Measurements from ENCODE around the gene LRRFIP1. TPM values are rescaled to one million over a fixed set of nuclear protein-coding genes. Genes with fewer than 3 reads are reported as not detected.

Gene LRRFIP1
- total and polyA plus RNA-seq, 2 donors (not counting 3 experiments of a cell fraction or from before 2014, with no cell fraction given), result 39.2 to 179 TPM

DNA sequence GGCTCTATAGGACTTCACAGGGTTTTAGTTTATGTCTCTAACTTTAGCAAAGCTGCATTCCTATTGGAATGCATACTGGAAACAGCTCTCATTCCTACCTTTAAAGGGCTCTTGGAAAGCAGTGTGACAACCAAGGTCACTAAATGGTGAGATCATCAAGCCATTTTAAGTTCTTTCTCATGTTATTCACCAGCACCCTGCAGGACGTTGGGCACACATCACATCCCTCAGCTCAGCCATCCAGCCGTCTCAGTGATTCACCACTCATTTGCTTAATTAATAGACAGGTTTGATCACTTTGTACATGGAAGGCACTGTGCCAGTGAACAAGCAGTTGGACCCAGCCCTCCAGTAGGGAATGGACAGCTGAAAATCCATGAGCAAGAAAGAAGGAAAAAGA lies 139.0 kb downstream of the LRRFIP1 start:
- no TSS peak for BruUV-seq (replicated peaks)
- no peak for DNase-seq (ENCODE audit: low read depth, low spot score)
- no peaks in the 10 kb centered on the region for H3K9me1 ChIP-seq (replicated peaks; ENCODE audit: control insufficient read depth, extremely low read depth, insufficient read depth, low read length)
- no peaks in the 10 kb centered on the region for H3K79me2 ChIP-seq (ENCODE audit: control insufficient read depth, insufficient read depth, low read length)
- dilution Hi-C loops (cut with MboI; ENCODE audit: extremely low pct_ligation_motif_present, low sequenced_read_pairs) (no loop called here), intact Hi-C loops (cut with micrococcal nuclease) (no loop called here)
- H3K27ac ChIP-seq (ENCODE audit: insufficient read depth, low read depth, low read length), result no peak overlapping the region
- FAIRE-seq, result no peak
- H3K9ac ChIP-seq (replicated peaks; ENCODE audit: extremely low read depth, insufficient read depth, low read length), result no peak overlapping the region
- no peaks in the 10 kb centered on the region for H4K20me1 ChIP-seq (replicated peaks; ENCODE audit: control insufficient read depth, extremely low read depth, insufficient read depth, low read length)
- H3K27me3 ChIP-seq (ENCODE audit: control insufficient read depth in 2 of 2, insufficient read depth in 2 of 2, low read length in 2 of 2), result no peaks in the 10 kb centered on the region
- H3K4me3 ChIP-seq (replicated peaks in 1 of 3; ENCODE audit: insufficient read depth in 1 of 3, low read depth in 1 of 3, low read length in 3 of 3), result no peak overlapping the region
- no peaks in the 10 kb centered on the region for H3K4me1 ChIP-seq (ENCODE audit: control insufficient read depth, extremely low read depth, insufficient read depth, low read length)
- peaks cover 18 to 25% of the 10 kb centered on the region in 2 experiments for H3K36me3 ChIP-seq (ENCODE audit: control insufficient read depth in 2 of 2, extremely low read depth in 1 of 2, insufficient read depth in 2 of 2, low read length in 2 of 2)
- TF ChIP-seq POLR2AphosphoS5 (IDR thresholded peaks at IDR 0.05; ENCODE audit: insufficient read depth, low read depth, low read length) (no peak), MYC (IDR thresholded peaks at IDR 0.05; ENCODE audit: low read depth, low read length) (no peak), EZH2 (IDR thresholded peaks at IDR 0.05; ENCODE audit: borderline replicate concordance, low read depth, low read length, severe bottlenecking) (no peak), JUN (IDR thresholded peaks at IDR 0.05; ENCODE audit: borderline replicate concordance, insufficient read depth, insufficient read length, low read depth) (no peak), FOS (IDR thresholded peaks at IDR 0.05; ENCODE audit: borderline replicate concordance, insufficient read depth, low read length) (no peak), GATA2 (IDR thresholded peaks at IDR 0.05; ENCODE audit: insufficient read depth, insufficient read length, low read depth, low read length) (no peak), POLR2A (IDR thresholded peaks at IDR 0.05; ENCODE audit: low read depth, low read length) (no peak)
- TF ChIP-seq, protein P1, sequence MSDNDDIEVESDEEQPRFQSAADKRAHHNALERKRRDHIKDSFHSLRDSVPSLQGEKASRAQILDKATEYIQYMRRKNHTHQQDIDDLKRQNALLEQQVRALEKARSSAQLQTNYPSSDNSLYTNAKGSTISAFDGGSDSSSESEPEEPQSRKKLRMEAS (IDR thresholded peaks at IDR 0.05; ENCODE audit: insufficient read depth, insufficient read length), result no peak
- TF ChIP-seq, protein P2, sequence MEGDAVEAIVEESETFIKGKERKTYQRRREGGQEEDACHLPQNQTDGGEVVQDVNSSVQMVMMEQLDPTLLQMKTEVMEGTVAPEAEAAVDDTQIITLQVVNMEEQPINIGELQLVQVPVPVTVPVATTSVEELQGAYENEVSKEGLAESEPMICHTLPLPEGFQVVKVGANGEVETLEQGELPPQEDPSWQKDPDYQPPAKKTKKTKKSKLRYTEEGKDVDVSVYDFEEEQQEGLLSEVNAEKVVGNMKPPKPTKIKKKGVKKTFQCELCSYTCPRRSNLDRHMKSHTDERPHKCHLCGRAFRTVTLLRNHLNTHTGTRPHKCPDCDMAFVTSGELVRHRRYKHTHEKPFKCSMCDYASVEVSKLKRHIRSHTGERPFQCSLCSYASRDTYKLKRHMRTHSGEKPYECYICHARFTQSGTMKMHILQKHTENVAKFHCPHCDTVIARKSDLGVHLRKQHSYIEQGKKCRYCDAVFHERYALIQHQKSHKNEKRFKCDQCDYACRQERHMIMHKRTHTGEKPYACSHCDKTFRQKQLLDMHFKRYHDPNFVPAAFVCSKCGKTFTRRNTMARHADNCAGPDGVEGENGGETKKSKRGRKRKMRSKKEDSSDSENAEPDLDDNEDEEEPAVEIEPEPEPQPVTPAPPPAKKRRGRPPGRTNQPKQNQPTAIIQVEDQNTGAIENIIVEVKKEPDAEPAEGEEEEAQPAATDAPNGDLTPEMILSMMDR (IDR thresholded peaks at IDR 0.05; ENCODE audit: extremely low read depth in 1 of 2, insufficient read depth in 1 of 2, low read depth in 1 of 2, low read length in 2 of 2), result no peak
- H2AFZ ChIP-seq (ENCODE audit: low read depth, low read length), result no peak overlapping the region
- no peaks in the 10 kb centered on the region for H3K9me3 ChIP-seq (replicated peaks; ENCODE audit: control insufficient read depth, insufficient read depth, low read length)
- no peak overlapping the region for H3K4me2 ChIP-seq (ENCODE audit: insufficient read depth, low read length)
- CTCF ChIA-PET, result interaction anchor here (1.4 to 2.7 kb wide), 2 partner anchors 9 to 21 kb away, joined by 3 to 8 read pairs; no protein-coding TSS in a partner anchor
- POLR2A ChIA-PET, result no interaction called here

All from endothelial cell of umbilical vein (primary cell).